HepG2 (cell line): ENCODE data around the gene ALMS1. TPM values are rescaled to one million over a fixed set of nuclear protein-coding genes. Genes with fewer than 3 reads are reported as not detected.
"Not testable (repeated sequence)": the region's sequence is repeated elsewhere in the genome, so short reads cannot be mapped to it uniquely, and the experiment has no call there.

Experiments used
- ATAC-seq: fragments of 200-7000 bp; cut with Tn5 transposase; 3 replicates; pipeline ENCODE4 v1.9.1; 2020; ENCODE audit warnings: mild to moderate bottlenecking, moderate library complexity
- BruUV-seq: library from RNA; stranded (reverse); fragments of 400-500 nt; replicated peaks from 2 replicates; lab custom pipeline; 2021; lab: Mats Ljungman, UMichigan
- CTCF ChIA-PET: fragments of 300-600 bp; formaldehyde crosslinking; extraction: SDS; loops from one replicate; lab custom pipeline; 2021; ENCODE audit warnings: low total read pairs, inconsistent platforms, low intra/inter-chr PET ratio; lab: Yijun Ruan, JAX
- POLR2A ChIA-PET: fragments of 350-600 bp; sonication (Branson Sonifier 250); formaldehyde crosslinking; loops from one replicate; lab custom pipeline; 2020; ENCODE audit warnings: antibody characterized with exemption, inconsistent platforms; lab: Yijun Ruan, JAX
- DNase-seq: peaks from one replicate; pipeline ENCODE4 v3.0.0-alpha.2; 2015; ENCODE audit warnings: low spot score
- FAIRE-seq: peaks from 3 replicates; lab custom pipeline; 2011; peaks lifted over from hg19 to GRCh38; lab: Jason Lieb, UNC
- H2AFZ ChIP-seq: one replicate; pipeline ENCODE4 v1.6.1; 2011; ENCODE audit warnings: low read length, inconsistent platforms
- H3K27ac ChIP-seq: fragments of 300-600 bp; 3 replicates; pipeline ENCODE4 v1.8.0; 2011; ENCODE audit warnings: mixed run types, mild to moderate bottlenecking, mixed read lengths, low read length, inconsistent platforms; ENCODE audit not compliant: insufficient read depth; ENCODE audit errors: extremely low read length
- H3K27me3 ChIP-seq, 2 experiments: fragments of 200-600 bp in 1 of 2; 2 replicates in 1 of 2; 3 replicates in 1 of 2; pipeline versions ENCODE4 v1.6.0 to v1.8.0; 2011; ENCODE audit warnings: low read length in 2 of 2, mild to moderate bottlenecking in 2 of 2, moderate library complexity in 2 of 2, inconsistent platforms in 1 of 2; ENCODE audit not compliant: insufficient read depth in 2 of 2, control insufficient read depth in 1 of 2
- H3K36me3 ChIP-seq, 2 experiments: fragments of 200-600 bp in 1 of 2; replicated peaks in 1 of 2; 2 replicates in 1 of 2; 3 replicates in 1 of 2; pipeline versions ENCODE4 v1.5.1 to v1.8.0; 2011; ENCODE audit warnings: low read length in 2 of 2, inconsistent platforms in 1 of 2; ENCODE audit not compliant: insufficient read depth in 2 of 2, control insufficient read depth in 1 of 2
- H3K4me1 ChIP-seq: 2 replicates; pipeline ENCODE4 v1.5.1; 2012; ENCODE audit warnings: low read length, inconsistent platforms; ENCODE audit not compliant: insufficient read depth
- H3K4me2 ChIP-seq: 2 replicates; pipeline ENCODE4 v1.6.0; 2011; ENCODE audit warnings: low read depth, low read length, inconsistent platforms
- H3K4me3 ChIP-seq, 3 experiments: fragments of 200-600 bp in 1 of 3; sonication (generic), shearing (Covaris generic) in 1 of 3; replicated peaks in 1 of 3; 2 replicates each; pipeline ENCODE4 v1.5.1; 2011 to 2016; ENCODE audit warnings: low read length in 3 of 3, inconsistent platforms in 2 of 3, low read depth in 2 of 3, mild to moderate bottlenecking in 2 of 3, control low read depth in 1 of 3, mixed read lengths in 1 of 3; ENCODE audit not compliant: insufficient read depth in 1 of 3
- H3K79me2 ChIP-seq: one replicate; pipeline ENCODE4 v1.6.1; 2011; ENCODE audit warnings: low read length, inconsistent platforms; ENCODE audit not compliant: insufficient read depth
- H3K9ac ChIP-seq: 2 replicates; pipeline ENCODE4 v1.6.0; 2011; ENCODE audit warnings: mild to moderate bottlenecking, low read depth, low read length, inconsistent platforms; ENCODE audit not compliant: insufficient read depth
- H3K9me3 ChIP-seq: 2 replicates; pipeline ENCODE4 v1.5.1; 2012; ENCODE audit warnings: mild to moderate bottlenecking, low read length
- H4K20me1 ChIP-seq: 2 replicates; pipeline ENCODE4 v1.6.0; 2011; ENCODE audit warnings: inconsistent platforms, mild to moderate bottlenecking, low read length, moderate library complexity; ENCODE audit not compliant: insufficient read depth
- CTCF ChIP-seq: sonication (generic); formaldehyde crosslinking; IDR thresholded peaks from 2 replicates; pipeline ENCODE4 v1.5.0; 2020; ENCODE audit warnings: mild to moderate bottlenecking, missing genetic modification reagents, moderate library complexity
- ZBTB33 ChIP-seq: sonication (generic); formaldehyde crosslinking; IDR thresholded peaks from 2 replicates; pipeline ENCODE4 v1.4.0; 2020; ENCODE audit warnings: missing genetic modification reagents
- ZNF549 ChIP-seq: sonication (generic); formaldehyde crosslinking; IDR thresholded peaks from 2 replicates; pipeline ENCODE4 v1.5.0; 2020; ENCODE audit warnings: missing genetic modification reagents
- ZNF576 ChIP-seq: sonication (generic); formaldehyde crosslinking; IDR thresholded peaks from 2 replicates; pipeline ENCODE4 v1.4.0; 2020; ENCODE audit warnings: mild to moderate bottlenecking, missing genetic modification reagents
- WGBS: methylation state at CpG from one replicate; pipeline ENCODE4 v1.1.6; 2017; ENCODE audit warnings: low lambda C conversion rate; 5-methylcytosine and 5-hydroxymethylcytosine counted together
- in situ Hi-C: cut with HindIII; loops from 2 replicates; pipeline ENCODE4 v1.10.0; 2017; ENCODE audit warnings: low pct_unique_long_range_greater_than_20kb; ENCODE audit not compliant: extremely low pct_ligation_motif_present
- intact Hi-C: fragments of 100-400 bp; cut with micrococcal nuclease; formaldehyde crosslinking; loops from one replicate; pipeline ENCODE4 v1.10.0; 2022; ENCODE audit not compliant: unreplicated experiment
- polyA plus RNA-seq, 8 experiments: library from polyadenylated mRNA; depleted of rRNA in 3 of 8; stranded (reverse) in 7 of 8; unstranded in 1 of 8; fragments of >200 nt; fragmentation: Illumina TruSeq in 4 of 8; extraction: Trizol in 4 of 8; gene quantifications; 2 replicates each; pipeline versions ENCODE4 v1.2.1 to v1.2.3, GENCODE V29; 2011 to 2016; ENCODE audit warnings: low read depth in 4 of 8, missing spikeins in 1 of 8, mixed read lengths in 1 of 8; ENCODE audit not compliant: insufficient read depth in 1 of 8
- total RNA-seq, 5 experiments: library from RNA; depleted of rRNA; stranded (reverse); fragments of >200 nt; fragmentation: Illumina TruSeq; extraction: Trizol; gene quantifications; 2 replicates each; pipeline ENCODE4 v1.2.3, GENCODE V29; 2016; ENCODE audit warnings: low read depth in 1 of 5

ALMS1 gene
- total and polyA plus RNA-seq, 2 of the 13 experiments (the other 11 are each of a cell fraction or from before 2014, with no cell fraction given): 12.9 to 21.2 TPM

- no peaks in the 10 kb centered on the region for H4K20me1 ChIP-seq
- H2AFZ ChIP-seq: no peak overlapping the region
- H3K27me3 ChIP-seq: no peaks in the 10 kb centered on the region
- DNase-seq (no peak), FAIRE-seq (no peak), ATAC-seq (no peak)
- no peak overlapping the region for H3K9ac ChIP-seq
- ChIA-PET POLR2A (no interaction called here), CTCF (no interaction called here)
- BruUV-seq: no TSS peak
- no peaks in the 10 kb centered on the region for H3K4me1 ChIP-seq
- no peak overlapping the region for H3K4me3 ChIP-seq
- no peaks in the 10 kb centered on the region for H3K9me3 ChIP-seq
- no peak overlapping the region for H3K4me2 ChIP-seq
- H3K36me3 ChIP-seq: no peaks in the 10 kb centered on the region
- in situ Hi-C loops (no loop called here), intact Hi-C loops (no loop called here)
- WGBS: 94% methylated on average over 2 of the region's 2 CpGs
- H3K79me2 ChIP-seq: no peaks in the 10 kb centered on the region
- no peak overlapping the region for H3K27ac ChIP-seq
- no peak for TF ChIP-seq ZNF549 (CRISPR knock-in tag)
Observed at GRCh38 chr2:73503992-73504570, 118.4 kb downstream of the ALMS1 start.

GRCh38 chr2:73504850-73505249 lies 119.2 kb downstream of the ALMS1 start:
- H4K20me1 ChIP-seq, BruUV-seq, DNase-seq, H3K4me3 ChIP-seq, H3K27ac ChIP-seq, H3K4me1 ChIP-seq, FAIRE-seq, H3K9me3 ChIP-seq, CTCF ChIA-PET, in situ Hi-C loops, H3K4me2 ChIP-seq, ATAC-seq, H3K27me3 ChIP-seq, H3K9ac ChIP-seq, intact Hi-C loops, POLR2A ChIA-PET, H2AFZ ChIP-seq, H3K79me2 ChIP-seq, H3K36me3 ChIP-seq: not testable (repeated sequence)
- 94% methylated on average over 2 of the region's 2 CpGs for WGBS

GRCh38 chr2:73510470-73510869 lies 124.8 kb downstream of the ALMS1 start:
- TF ChIP-seq CTCF (CRISPR knock-in tag) (peak; percentile 24; the same call in 1 of the 2 replicates), ZBTB33 (0 out of 2 replicates have a peak, but pooled peaks have one; percentile 19), ZNF576 (0 out of 2 replicates have a peak, but pooled peaks have one; percentile 75)
- BruUV-seq, FAIRE-seq, H3K4me2 ChIP-seq, H3K9me3 ChIP-seq, H3K4me1 ChIP-seq, CTCF ChIA-PET, intact Hi-C loops, H3K9ac ChIP-seq, H3K4me3 ChIP-seq, H4K20me1 ChIP-seq, in situ Hi-C loops, ATAC-seq, DNase-seq, H3K79me2 ChIP-seq, H2AFZ ChIP-seq, H3K36me3 ChIP-seq, H3K27me3 ChIP-seq, H3K27ac ChIP-seq, POLR2A ChIA-PET: not testable (repeated sequence)
- 74% methylated on average over 5 of the region's 5 CpGs for WGBS
